ENCODE measurements around the gene TOMM6. TPM values are rescaled to one million over a fixed set of nuclear protein-coding genes. Genes with fewer than 3 reads are reported as not detected.

The TOMM6 gene
- total RNA-seq, 1 experiment from 2014 or later, result 292 TPM

- CTCF ChIA-PET, result no interaction called here
- intact Hi-C loops (cut with micrococcal nuclease), result no loop called here
- H3K4me2 ChIP-seq (ENCODE audit: low read length), result no peak overlapping the region
- ATAC-seq, result no peak
- H3K4me3 ChIP-seq (replicated peaks in 1 of 2; ENCODE audit: low read depth in 1 of 2, low read length in 2 of 2), result no peak overlapping the region
- H3K27ac ChIP-seq (ENCODE audit: low read depth, low read length), result no peak overlapping the region
- no peak overlapping the region for H2AFZ ChIP-seq (ENCODE audit: low read depth, low read length, poor library complexity, severe bottlenecking)
- no peaks in the 10 kb centered on the region for H3K4me1 ChIP-seq (ENCODE audit: control insufficient read depth in 1 of 2, insufficient read depth in 2 of 2, low read length in 2 of 2)
- no peaks in the 10 kb centered on the region for H3K27me3 ChIP-seq (ENCODE audit: insufficient read depth, low read length)
- H3K9me2 ChIP-seq (ENCODE audit: insufficient read depth), result no peaks in the 10 kb centered on the region
- H3K9me3 ChIP-seq (ENCODE audit: control insufficient read depth in 1 of 2, insufficient read depth in 1 of 2, low read depth in 1 of 2, low read length in 2 of 2), result no peaks in the 10 kb centered on the region
- RAD21 ChIA-PET (ENCODE audit: low non-redundant PET in 1 of 2, low total read pairs in 2 of 2, uncharacterized antibody in 2 of 2, unreplicated experiment in 2 of 2), result no interaction called here
- no TSS peak for BruUV-seq (replicated peaks)
- no peaks in the 10 kb centered on the region for H3K79me2 ChIP-seq (ENCODE audit: insufficient read depth, low read length)
- POLR2A ChIA-PET, result no interaction called here
- no peaks in the 10 kb centered on the region for H4K20me1 ChIP-seq (ENCODE audit: insufficient read depth)
- H3K9ac ChIP-seq (ENCODE audit: low read length), result no peak overlapping the region
- DNase-seq (ENCODE audit: low read depth, low spot score), result no peak
- no peaks in the 10 kb centered on the region for H3K36me3 ChIP-seq (ENCODE audit: control insufficient read depth in 1 of 2, insufficient read depth in 2 of 2, low read length in 2 of 2)
- TF ChIP-seq TCF7L2 (IDR thresholded peaks at IDR 0.05; ENCODE audit: borderline replicate concordance, extremely low read depth, insufficient read depth, insufficient read length) (no peak), SIN3A (IDR thresholded peaks at IDR 0.05; ENCODE audit: low read depth) (no peak), EGR1 (IDR thresholded peaks at IDR 0.05; ENCODE audit: low read depth) (no peak), ZNF274 (IDR thresholded peaks at IDR 0.05; ENCODE audit: low read depth, low read length) (no peak), ZBTB33 (IDR thresholded peaks at IDR 0.05; ENCODE audit: extremely low read depth, insufficient replicate concordance, low read length) (no peak), JUND (IDR thresholded peaks at IDR 0.05) (no peak), YY1 (IDR thresholded peaks at IDR 0.05; ENCODE audit: extremely low read depth, insufficient replicate concordance, low read depth, low read length) (no peak), ATF3 (IDR thresholded peaks at IDR 0.05) (no peak), FOSL1 (IDR thresholded peaks at IDR 0.05; ENCODE audit: low read depth) (no peak), CBX3 (IDR thresholded peaks at IDR 0.05; ENCODE audit: low read depth) (no peak)
- TF ChIP-seq, protein P1, sequence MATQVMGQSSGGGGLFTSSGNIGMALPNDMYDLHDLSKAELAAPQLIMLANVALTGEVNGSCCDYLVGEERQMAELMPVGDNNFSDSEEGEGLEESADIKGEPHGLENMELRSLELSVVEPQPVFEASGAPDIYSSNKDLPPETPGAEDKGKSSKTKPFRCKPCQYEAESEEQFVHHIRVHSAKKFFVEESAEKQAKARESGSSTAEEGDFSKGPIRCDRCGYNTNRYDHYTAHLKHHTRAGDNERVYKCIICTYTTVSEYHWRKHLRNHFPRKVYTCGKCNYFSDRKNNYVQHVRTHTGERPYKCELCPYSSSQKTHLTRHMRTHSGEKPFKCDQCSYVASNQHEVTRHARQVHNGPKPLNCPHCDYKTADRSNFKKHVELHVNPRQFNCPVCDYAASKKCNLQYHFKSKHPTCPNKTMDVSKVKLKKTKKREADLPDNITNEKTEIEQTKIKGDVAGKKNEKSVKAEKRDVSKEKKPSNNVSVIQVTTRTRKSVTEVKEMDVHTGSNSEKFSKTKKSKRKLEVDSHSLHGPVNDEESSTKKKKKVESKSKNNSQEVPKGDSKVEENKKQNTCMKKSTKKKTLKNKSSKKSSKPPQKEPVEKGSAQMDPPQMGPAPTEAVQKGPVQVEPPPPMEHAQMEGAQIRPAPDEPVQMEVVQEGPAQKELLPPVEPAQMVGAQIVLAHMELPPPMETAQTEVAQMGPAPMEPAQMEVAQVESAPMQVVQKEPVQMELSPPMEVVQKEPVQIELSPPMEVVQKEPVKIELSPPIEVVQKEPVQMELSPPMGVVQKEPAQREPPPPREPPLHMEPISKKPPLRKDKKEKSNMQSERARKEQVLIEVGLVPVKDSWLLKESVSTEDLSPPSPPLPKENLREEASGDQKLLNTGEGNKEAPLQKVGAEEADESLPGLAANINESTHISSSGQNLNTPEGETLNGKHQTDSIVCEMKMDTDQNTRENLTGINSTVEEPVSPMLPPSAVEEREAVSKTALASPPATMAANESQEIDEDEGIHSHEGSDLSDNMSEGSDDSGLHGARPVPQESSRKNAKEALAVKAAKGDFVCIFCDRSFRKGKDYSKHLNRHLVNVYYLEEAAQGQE (IDR thresholded peaks at IDR 0.05; ENCODE audit: low read depth), result no peak
- TF ChIP-seq, protein P2, sequence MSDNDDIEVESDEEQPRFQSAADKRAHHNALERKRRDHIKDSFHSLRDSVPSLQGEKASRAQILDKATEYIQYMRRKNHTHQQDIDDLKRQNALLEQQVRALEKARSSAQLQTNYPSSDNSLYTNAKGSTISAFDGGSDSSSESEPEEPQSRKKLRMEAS (IDR thresholded peaks at IDR 0.05), result no peak
Measured at GRCh38 chr6:41815587-41815986, 28.1 kb downstream of the TOMM6 start.
